Measurements from ENCODE around the gene HABP2.

HABP2 gene

DNA sequence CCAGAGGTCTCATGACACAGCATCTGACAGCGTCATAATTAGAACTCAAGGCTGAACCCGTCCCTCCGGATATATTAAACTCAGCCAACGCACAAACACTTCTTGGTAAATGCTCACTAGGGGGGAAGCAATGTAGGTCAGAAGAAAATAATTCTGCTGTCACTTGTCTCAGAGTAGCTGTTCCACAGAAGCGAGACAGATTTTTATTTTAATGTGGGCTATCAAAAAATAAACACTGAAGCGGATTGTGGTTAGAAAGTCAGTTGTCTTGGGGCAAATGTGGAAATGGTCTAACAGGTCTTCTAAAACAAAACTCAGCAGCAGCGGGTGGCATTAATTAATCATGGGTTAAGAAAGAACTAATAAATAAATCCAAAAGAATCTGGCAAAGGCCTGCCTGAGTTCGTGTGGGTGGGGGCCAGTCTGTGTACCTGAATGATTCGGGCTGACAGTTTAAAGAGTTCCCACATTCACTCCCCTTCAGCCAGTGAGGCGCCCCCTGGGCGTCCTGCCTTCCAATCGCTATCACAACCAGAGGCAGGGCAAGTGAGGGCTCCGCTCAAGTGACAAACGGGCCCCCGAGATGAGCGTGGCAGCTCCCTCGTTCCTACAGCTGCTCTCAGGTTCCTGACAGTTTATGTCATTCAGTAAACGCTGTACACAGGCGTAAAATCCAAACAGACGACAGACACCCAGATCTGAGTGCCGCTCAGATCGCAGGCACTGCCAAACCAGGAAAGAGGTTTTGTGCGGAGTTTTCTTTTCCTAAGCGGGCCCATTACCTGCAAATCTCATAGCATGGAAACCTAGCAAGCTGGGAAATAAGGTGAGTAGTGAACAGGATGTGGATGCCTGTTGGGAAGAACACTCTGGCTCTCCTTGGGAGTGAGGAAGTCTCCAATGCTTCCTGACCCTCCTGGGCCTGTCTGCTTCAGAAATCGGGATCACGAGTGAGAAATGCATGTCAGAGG lies 58.1 kb downstream of the HABP2 start:
- FAIRE-seq: no peak
- TF ChIP-seq POLR2A (IDR thresholded peaks at IDR 0.05; ENCODE audit: low read depth, low read length) (no peak), TAF1 (IDR thresholded peaks at IDR 0.05; ENCODE audit: borderline replicate concordance, low read depth, low read length) (no peak), POLR2AphosphoS5 (IDR thresholded peaks at IDR 0.05; ENCODE audit: low read depth, low read length) (no peak)
- DNase-seq (ENCODE audit: insufficient read length): no peak

DNA sequence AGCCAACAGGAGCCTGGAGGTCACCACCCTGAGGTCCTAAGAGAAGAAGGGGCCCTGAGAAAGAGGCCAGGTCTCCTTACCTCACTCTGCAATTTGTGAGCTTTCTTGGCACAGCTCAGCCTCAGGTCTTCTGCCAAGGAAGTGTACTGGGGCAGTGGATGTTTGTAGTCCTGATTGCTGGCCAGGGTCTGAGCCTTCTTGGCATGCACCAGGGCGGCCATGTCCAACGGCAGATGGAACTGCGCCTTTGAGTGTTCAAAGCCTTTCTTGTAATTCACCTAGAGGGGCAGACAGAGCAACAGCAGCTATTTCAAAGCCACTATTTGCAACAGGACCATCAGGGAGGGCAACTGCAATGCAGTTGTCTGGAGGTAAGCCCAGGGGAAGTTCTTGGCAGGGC lies 59.3 kb downstream of the HABP2 start:
- no peak for FAIRE-seq
- no peak for DNase-seq (ENCODE audit: insufficient read length)
- TF ChIP-seq POLR2A (IDR thresholded peaks at IDR 0.05; ENCODE audit: low read depth, low read length): no peak
- no peak for TF ChIP-seq TAF1 (IDR thresholded peaks at IDR 0.05; ENCODE audit: borderline replicate concordance, low read depth, low read length)
- no peak for TF ChIP-seq POLR2AphosphoS5 (IDR thresholded peaks at IDR 0.05; ENCODE audit: low read depth, low read length)

DNA sequence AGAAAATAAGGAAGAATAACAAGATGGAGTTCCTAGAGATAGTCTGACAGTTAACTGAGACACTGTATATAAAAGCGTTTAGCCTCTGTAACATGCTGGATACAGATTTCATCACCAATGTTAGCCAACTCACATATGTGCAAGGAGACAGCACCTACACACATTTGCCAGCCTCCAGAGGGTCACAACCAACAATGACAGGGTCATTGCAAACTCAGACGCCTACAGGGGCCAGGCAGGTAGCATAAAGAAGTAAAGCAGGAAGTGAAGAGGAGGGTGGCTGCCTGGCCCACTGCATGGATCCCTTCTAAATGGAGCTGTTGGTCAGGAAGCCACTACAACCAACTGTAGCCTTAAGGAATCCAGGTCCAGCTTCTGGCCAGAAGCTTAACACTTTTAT lies 60.6 kb downstream of the HABP2 start:
- FAIRE-seq (no peak), DNase-seq (ENCODE audit: insufficient read length) (no peak)
- no peak for TF ChIP-seq TAF1 (IDR thresholded peaks at IDR 0.05; ENCODE audit: borderline replicate concordance, low read depth, low read length)
- TF ChIP-seq POLR2A (IDR thresholded peaks at IDR 0.05; ENCODE audit: low read depth, low read length): no peak
- TF ChIP-seq POLR2AphosphoS5 (IDR thresholded peaks at IDR 0.05; ENCODE audit: low read depth, low read length): no peak

DNA sequence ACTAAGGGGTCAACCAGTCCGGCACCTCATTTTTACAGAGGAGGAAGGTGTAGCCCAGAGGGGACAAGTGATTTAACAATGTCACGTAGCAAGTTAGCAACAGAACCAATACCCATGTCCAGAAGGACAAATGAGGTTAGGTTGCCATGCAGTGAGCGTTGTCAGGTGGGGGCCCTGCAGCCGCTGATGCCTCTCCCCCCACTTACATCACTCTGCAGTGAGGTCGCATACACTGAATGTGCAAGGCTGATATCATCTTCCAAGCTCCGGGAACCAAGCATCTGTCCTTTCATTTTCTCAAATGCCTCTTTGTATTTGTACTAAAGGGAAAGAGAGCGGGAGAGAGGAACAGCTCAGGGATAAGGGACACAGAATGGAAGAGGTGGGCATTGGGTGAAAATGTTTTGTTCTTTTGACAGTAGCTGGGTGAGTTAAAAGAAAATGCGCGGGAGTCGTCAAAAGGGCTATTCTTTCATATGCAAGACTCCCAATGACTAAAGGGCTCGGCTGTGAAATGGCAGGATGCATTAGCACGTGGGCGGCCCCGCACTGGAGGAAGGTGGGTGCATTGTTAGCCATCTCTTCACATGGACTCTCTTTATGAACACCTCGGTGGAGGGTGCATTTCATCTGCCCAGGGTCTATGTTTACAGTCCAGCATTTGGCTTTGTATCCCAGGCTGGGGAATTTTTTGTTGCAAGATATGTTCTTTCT lies 61.3 kb downstream of the HABP2 start:
- FAIRE-seq: no peak
- TF ChIP-seq POLR2AphosphoS5 (IDR thresholded peaks at IDR 0.05; ENCODE audit: low read depth, low read length) (no peak), TAF1 (IDR thresholded peaks at IDR 0.05; ENCODE audit: borderline replicate concordance, low read depth, low read length) (no peak), POLR2A (IDR thresholded peaks at IDR 0.05; ENCODE audit: low read depth, low read length) (no peak)
- DNase-seq (ENCODE audit: insufficient read length): no peak

DNA sequence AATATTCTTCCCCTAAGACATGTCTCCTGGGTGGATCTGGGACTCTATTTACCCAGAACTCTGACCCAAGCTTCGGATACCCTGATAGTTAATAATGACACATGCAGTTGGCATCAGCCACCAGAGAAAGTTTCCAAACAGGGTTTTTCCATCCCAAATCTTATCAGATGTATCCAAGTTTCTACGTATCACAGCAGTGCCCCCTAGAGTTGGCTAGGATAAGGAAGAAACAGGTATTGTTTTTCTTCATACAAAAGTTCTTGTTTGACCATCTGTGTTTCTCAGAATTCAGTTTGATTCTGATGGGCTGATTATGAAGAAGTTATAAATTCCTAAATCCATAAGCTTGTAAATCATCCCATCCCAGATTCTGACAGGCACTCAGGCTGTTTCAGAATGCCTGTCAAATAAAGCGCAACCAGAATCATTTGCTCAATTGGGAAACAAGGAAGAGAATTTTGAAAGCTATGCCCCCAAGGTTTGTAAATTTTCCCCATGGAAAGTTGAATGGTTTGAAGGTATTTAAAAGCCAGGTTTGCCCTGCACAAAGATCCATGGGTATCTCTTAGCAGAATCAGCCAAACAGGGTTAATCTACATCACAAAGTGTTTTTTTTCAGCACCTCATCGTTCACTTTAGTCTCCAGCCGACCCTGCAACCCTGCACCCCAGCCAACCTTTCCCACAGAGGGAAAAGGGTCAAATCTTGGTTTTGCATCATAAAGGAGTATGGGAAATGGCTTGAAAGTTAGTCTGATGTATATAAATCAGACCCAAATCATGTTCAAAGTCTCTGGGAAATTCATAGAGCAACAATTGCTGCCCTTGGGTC lies 63.6 kb downstream of the HABP2 start:
- TF ChIP-seq TAF1 (IDR thresholded peaks at IDR 0.05; ENCODE audit: borderline replicate concordance, low read depth, low read length) (no peak), POLR2AphosphoS5 (IDR thresholded peaks at IDR 0.05; ENCODE audit: low read depth, low read length) (no peak), POLR2A (IDR thresholded peaks at IDR 0.05; ENCODE audit: low read depth, low read length) (no peak)
- DNase-seq (ENCODE audit: insufficient read length) (no peak), FAIRE-seq (no peak)

DNA sequence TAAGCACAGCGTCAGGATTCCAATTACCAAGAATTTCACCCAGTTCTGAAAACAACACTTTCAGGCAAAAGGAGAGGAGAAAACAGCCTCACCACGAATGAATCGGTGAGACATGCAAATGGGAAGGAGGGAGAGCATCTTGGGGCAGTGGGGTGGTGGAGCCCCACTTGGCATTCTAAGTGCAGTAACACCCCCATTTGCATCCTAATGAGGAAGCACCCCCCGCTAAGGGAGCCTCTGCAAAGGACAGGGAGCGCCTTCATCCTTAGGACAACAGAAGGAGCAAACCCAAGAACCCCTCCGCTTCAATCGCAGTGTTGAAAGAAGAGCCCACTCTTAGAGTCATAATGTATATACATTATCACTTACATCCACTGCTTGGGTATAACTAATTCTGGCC lies 64.2 kb downstream of the HABP2 start:
- DNase-seq (ENCODE audit: insufficient read length) (no peak), FAIRE-seq (no peak)
- no peak for TF ChIP-seq POLR2A (IDR thresholded peaks at IDR 0.05; ENCODE audit: low read depth, low read length)
- TF ChIP-seq POLR2AphosphoS5 (IDR thresholded peaks at IDR 0.05; ENCODE audit: low read depth, low read length): no peak

DNA sequence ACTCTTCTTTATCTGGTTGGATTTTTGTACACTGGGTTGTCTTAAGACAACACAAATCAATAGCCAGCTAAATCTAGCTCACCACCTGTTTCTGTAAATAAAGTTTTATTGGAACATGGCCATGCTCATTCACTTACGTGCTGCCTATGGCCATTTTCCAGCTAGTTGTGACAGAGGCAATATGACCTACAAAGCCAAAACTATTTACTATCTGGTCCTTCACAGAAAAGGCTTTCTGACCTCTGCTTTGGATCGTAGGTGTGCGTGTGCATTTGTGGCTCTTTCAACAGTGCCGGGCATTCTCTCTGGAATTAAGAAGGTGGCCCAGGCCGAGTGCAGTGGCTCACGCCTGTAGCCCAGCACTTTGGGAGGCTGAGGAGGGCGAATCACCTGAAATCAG lies 65.5 kb downstream of the HABP2 start:
- FAIRE-seq: no peak
- DNase-seq (ENCODE audit: insufficient read length): no peak
- TF ChIP-seq POLR2AphosphoS5 (IDR thresholded peaks at IDR 0.05; ENCODE audit: low read depth, low read length) (no peak), TAF1 (IDR thresholded peaks at IDR 0.05; ENCODE audit: borderline replicate concordance, low read depth, low read length) (no peak), POLR2A (IDR thresholded peaks at IDR 0.05; ENCODE audit: low read depth, low read length) (no peak)

DNA sequence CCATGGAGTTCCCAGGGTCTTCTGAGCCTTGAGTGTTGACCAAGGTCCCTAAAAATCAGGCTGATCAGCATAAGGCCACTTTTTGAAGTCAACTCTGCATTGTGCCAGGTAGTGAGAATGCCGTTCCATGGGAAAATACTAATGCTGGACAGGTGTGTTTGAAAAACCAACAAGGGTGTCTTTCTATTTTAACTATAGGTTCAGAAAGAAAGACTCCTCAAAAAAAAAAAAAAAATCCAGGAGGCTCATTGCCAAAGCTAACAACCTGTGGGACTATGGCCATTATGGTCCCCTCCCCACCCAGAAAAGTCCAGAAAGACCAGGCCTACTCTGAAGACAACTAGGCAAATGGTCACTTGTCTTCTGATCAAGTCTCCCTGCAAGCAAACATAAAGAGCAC lies 66.5 kb downstream of the HABP2 start:
- TF ChIP-seq TAF1 (IDR thresholded peaks at IDR 0.05; ENCODE audit: borderline replicate concordance, low read depth, low read length) (no peak), POLR2A (IDR thresholded peaks at IDR 0.05; ENCODE audit: low read depth, low read length) (no peak), POLR2AphosphoS5 (IDR thresholded peaks at IDR 0.05; ENCODE audit: low read depth, low read length) (no peak)
- no peak for DNase-seq (ENCODE audit: insufficient read length)
- no peak for FAIRE-seq

DNA sequence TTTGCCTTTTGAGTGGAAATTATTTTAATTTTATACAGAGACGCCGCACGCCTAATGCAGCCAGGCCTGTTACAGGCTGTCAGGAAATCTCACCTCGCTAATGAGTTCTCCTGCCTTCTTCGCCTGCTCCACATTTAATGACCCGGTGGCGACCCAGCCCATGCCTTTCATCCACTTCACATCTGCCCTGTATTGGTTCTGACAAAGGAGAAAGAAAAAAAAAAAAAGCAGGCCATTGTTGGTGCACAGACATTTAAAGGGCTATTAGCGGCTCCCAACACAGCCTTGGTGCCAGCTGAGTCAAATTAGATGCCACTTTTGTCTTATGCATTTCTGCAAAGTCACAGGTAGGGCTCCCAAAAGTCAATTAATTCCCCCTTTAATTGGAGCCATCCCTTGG lies 67.7 kb downstream of the HABP2 start:
- TF ChIP-seq POLR2AphosphoS5 (IDR thresholded peaks at IDR 0.05; ENCODE audit: low read depth, low read length) (no peak), TAF1 (IDR thresholded peaks at IDR 0.05; ENCODE audit: borderline replicate concordance, low read depth, low read length) (no peak), POLR2A (IDR thresholded peaks at IDR 0.05; ENCODE audit: low read depth, low read length) (no peak)
- FAIRE-seq (no peak), DNase-seq (ENCODE audit: insufficient read length) (no peak)

DNA sequence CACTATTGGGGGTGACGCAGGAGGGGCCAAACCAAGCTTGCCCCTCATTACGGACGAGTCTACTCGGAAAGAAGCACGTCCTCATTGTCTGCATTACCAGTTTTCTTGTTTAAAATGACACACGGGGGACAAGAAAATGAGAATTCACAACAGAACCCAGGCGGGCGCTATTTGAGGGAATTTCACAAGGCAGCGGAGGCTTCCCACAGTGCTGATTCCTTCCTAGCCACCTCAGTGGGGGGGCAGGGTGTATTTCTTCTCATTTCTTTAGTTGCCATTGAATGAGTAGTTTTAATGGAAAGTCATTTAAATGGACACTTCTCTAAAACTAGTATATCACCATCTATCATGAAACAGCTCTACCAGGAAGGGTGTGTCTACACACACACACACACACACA lies 68.1 kb downstream of the HABP2 start:
- TF ChIP-seq TAF1 (IDR thresholded peaks at IDR 0.05; ENCODE audit: borderline replicate concordance, low read depth, low read length) (no peak), POLR2A (IDR thresholded peaks at IDR 0.05; ENCODE audit: low read depth, low read length) (no peak), POLR2AphosphoS5 (IDR thresholded peaks at IDR 0.05; ENCODE audit: low read depth, low read length) (no peak)
- FAIRE-seq: no peak
- no peak for DNase-seq (ENCODE audit: insufficient read length)

DNA sequence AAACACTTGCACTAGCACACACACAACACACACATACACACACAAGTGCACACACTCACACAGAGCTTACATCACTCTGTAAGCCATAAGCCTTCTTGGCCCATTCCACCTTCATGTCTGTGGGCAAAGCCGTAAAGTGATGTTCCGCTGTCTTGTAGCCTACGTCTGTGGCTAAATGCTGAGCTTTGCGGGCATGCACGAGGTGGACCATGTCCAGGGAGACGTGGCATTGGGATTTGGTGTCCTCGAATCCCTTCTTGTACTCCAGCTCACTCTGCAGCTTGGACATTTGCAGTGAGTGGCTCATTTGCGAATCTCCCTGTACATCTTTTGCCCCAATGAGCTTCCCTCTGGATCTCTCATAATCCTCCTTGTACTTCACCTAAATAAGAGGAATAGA lies 68.9 kb downstream of the HABP2 start:
- FAIRE-seq (no peak), DNase-seq (ENCODE audit: insufficient read length) (no peak)
- TF ChIP-seq POLR2A (IDR thresholded peaks at IDR 0.05; ENCODE audit: low read depth, low read length) (no peak), TAF1 (IDR thresholded peaks at IDR 0.05; ENCODE audit: borderline replicate concordance, low read depth, low read length) (no peak), POLR2AphosphoS5 (IDR thresholded peaks at IDR 0.05; ENCODE audit: low read depth, low read length) (no peak)
